ENCODE results near the gene GNAI3.

GNAI3 gene

GRCh38 chr1:109543988-109544735, 4.3 kb upstream of the GNAI3 start:
- H3K4me3 ChIP-seq (ENCODE audit: low read depth, low read length), result no peak overlapping the region

GRCh38 chr1:109546311-109547109, 1.9 kb upstream of the GNAI3 start:
- H3K4me3 ChIP-seq (ENCODE audit: low read depth, low read length), result no peak overlapping the region

GRCh38 chr1:109547463-109548320, 723 bp upstream of the GNAI3 start:
- H3K4me3 ChIP-seq (ENCODE audit: low read depth, low read length), result peak overlapping the region; percentile 94

GRCh38 chr1:109556563-109556962, 8.1 kb downstream of the GNAI3 start:
- no peak overlapping the region for H3K4me3 ChIP-seq (ENCODE audit: low read depth, low read length)

GRCh38 chr1:109557520-109557919, 9.1 kb downstream of the GNAI3 start:
- no peak overlapping the region for H3K4me3 ChIP-seq (ENCODE audit: low read depth, low read length)

GRCh38 chr1:109559995-109560394, 11.6 kb downstream of the GNAI3 start:
- no peak overlapping the region for H3K4me3 ChIP-seq (ENCODE audit: low read depth, low read length)

GRCh38 chr1:109564194-109564878, 15.9 kb downstream of the GNAI3 start:
- H3K4me3 ChIP-seq (ENCODE audit: low read depth, low read length), result no peak overlapping the region

- H3K4me3 ChIP-seq (ENCODE audit: low read depth, low read length), result no peak overlapping the region
These were observed 16.8 kb downstream of the GNAI3 start for GRCh38 chr1:109565241-109565640.

GRCh38 chr1:109566982-109567381, 18.6 kb downstream of the GNAI3 start:
- no peak overlapping the region for H3K4me3 ChIP-seq (ENCODE audit: low read depth, low read length)

GRCh38 chr1:109567877-109568672, 19.7 kb downstream of the GNAI3 start:
- no peak overlapping the region for H3K4me3 ChIP-seq (ENCODE audit: low read depth, low read length)

- no peak overlapping the region for H3K4me3 ChIP-seq (ENCODE audit: low read depth, low read length)
These were observed 20.9 kb downstream of the GNAI3 start for GRCh38 chr1:109569323-109569722.

GRCh38 chr1:109570414-109570813, 22.0 kb downstream of the GNAI3 start:
- no peak overlapping the region for H3K4me3 ChIP-seq (ENCODE audit: low read depth, low read length)

- H3K4me3 ChIP-seq (ENCODE audit: low read depth, low read length), result no peak overlapping the region
These were observed 25.4 kb downstream of the GNAI3 start for GRCh38 chr1:109573785-109574184.

- H3K4me3 ChIP-seq (ENCODE audit: low read depth, low read length), result no peak overlapping the region
These were observed 30.6 kb downstream of the GNAI3 start for GRCh38 chr1:109578947-109579443.

- H3K4me3 ChIP-seq (ENCODE audit: low read depth, low read length), result no peak overlapping the region
These were observed 31.1 kb downstream of the GNAI3 start for GRCh38 chr1:109579491-109579890.

GRCh38 chr1:109582021-109582420, 33.6 kb downstream of the GNAI3 start:
- H3K4me3 ChIP-seq (ENCODE audit: low read depth, low read length), result no peak overlapping the region

GRCh38 chr1:109584766-109585165, 36.4 kb downstream of the GNAI3 start:
- H3K4me3 ChIP-seq (ENCODE audit: low read depth, low read length), result no peak overlapping the region

GRCh38 chr1:109586055-109586454, 37.6 kb downstream of the GNAI3 start:
- H3K4me3 ChIP-seq (ENCODE audit: low read depth, low read length), result no peak overlapping the region

- no peak overlapping the region for H3K4me3 ChIP-seq (ENCODE audit: low read depth, low read length)
These were observed 40.8 kb downstream of the GNAI3 start for GRCh38 chr1:109589177-109589576.

- H3K4me3 ChIP-seq (ENCODE audit: low read depth, low read length), result no peak overlapping the region
These were observed 41.3 kb downstream of the GNAI3 start for GRCh38 chr1:109589679-109590078.
